Psoas muscle (tissue), 8 donors: ENCODE data around the gene SAPCD2. TPM values are rescaled to one million over a fixed set of nuclear protein-coding genes. Genes with fewer than 3 reads are reported as not detected.

Experiments
- ATAC-seq, 4 donors: fragments of 200-7000 bp; cut with Tn5 transposase; one replicate each; pipeline ENCODE4 v1.9.1; 2020; ENCODE audit warnings: moderate library complexity in 3 of 4, mild to moderate bottlenecking in 2 of 4
- DNase-seq, 2 donors: peaks; one replicate each; pipeline ENCODE4 v3.0.0-alpha.2; 2020
- H3K27ac ChIP-seq: fragments of 200-600 bp; one replicate; pipeline ENCODE4 v1.8.0; 2022
- H3K27me3 ChIP-seq, 3 donors: fragments of 200-600 bp in 1 of 3; one replicate each; pipeline versions ENCODE4 v1.6.1 to v1.8.0; 2013 to 2022; ENCODE audit warnings: low read length in 2 of 3, mild to moderate bottlenecking in 2 of 3, moderate library complexity in 1 of 3; ENCODE audit not compliant: insufficient read depth in 3 of 3
- H3K36me3 ChIP-seq, 2 donors: fragments of 200-600 bp in 1 of 2; one replicate each; pipeline versions ENCODE4 v1.6.1 to v1.8.0; 2013 to 2022; ENCODE audit warnings: low read depth in 1 of 2, mild to moderate bottlenecking in 1 of 2, moderate library complexity in 1 of 2; ENCODE audit not compliant: insufficient read depth in 1 of 2
- H3K4me1 ChIP-seq: fragments of 200-600 bp; one replicate; pipeline ENCODE4 v1.8.0; 2022
- H3K4me3 ChIP-seq: fragments of 200-600 bp; one replicate; pipeline ENCODE4 v1.8.0; 2022; ENCODE audit warnings: mild to moderate bottlenecking
- H3K9me3 ChIP-seq: fragments of 200-600 bp; one replicate; pipeline ENCODE4 v1.8.0; 2022
- CTCF ChIP-seq: fragments of 200-600 bp; IDR thresholded peaks from one replicate; pipeline ENCODE4 v1.8.0; 2022; ENCODE audit warnings: antibody characterized with exemption
- WGBS, 3 donors: extraction: QIAGEN DNeasy Blood & Tissue Kit; methylation state at CpG; one replicate each; pipeline versions ENCODE4 v1.1.6 to v1.1.7; 2013; 5-methylcytosine and 5-hydroxymethylcytosine counted together
- intact Hi-C, 2 donors: fragments of 100-400 bp; cut with DNase I; formaldehyde crosslinking; loops; one replicate each; pipeline versions ENCODE4 v1.11.0 to v1.14.2; 2022
- polyA plus RNA-seq, 3 donors: library from polyadenylated mRNA; stranded (reverse); fragments of 200-250 nt; gene quantifications; one replicate each; pipeline ENCODE4 v1.2.3, GENCODE V29; 2013
- total RNA-seq, 4 donors: library from RNA; stranded (reverse); fragmentation: NEBNext Ultra II Directional in 2 of 4; extraction: Animal tissue kit (Norgen Biotek cat#: 25700) in 2 of 4; gene quantifications; one replicate each; pipeline versions ENCODE4 v1.2.1 to v1.2.4, GENCODE V29; 2021 to 2023
- donor health status: healthy with polysubstance abuse.
- donor health status: DM: no; HTN: no; CAD: no; lungs with moderate emphysema.
- donor health status: Bipolar disorder and iron deficiency.
- donor health status: healthy.
- donor health status: DM: yes; HTN: yes; CAD: no.
- donor health status: DM: no; HTN: no; CAD: no.
- donor health status: DM: no; HTN: no; CAD: no.
- donor health status: DM: yes; HTN: yes; CAD: no.

SAPCD2 gene
- total and polyA plus RNA-seq, 7 donors, result 0.10 to 0.22 (median 0.15) TPM; not detected in 1

GRCh38 chr9:137058521-137059234 lies 11.7 kb downstream of the SAPCD2 start:
- WGBS, 3 donors, result 66 to 77% (median 67%) methylated on average over 9 of the region's 9 CpGs
- no peak for ATAC-seq

GRCh38 chr9:137057545-137057944 lies 12.8 kb downstream of the SAPCD2 start:
- DNase-seq, result no peak
- intact Hi-C loops, result no loop called here
- Histone ChIP-seq H3K9me3 (no peaks in the 10 kb centered on the region), H3K36me3 (no peaks in the 10 kb centered on the region), H3K4me3 (no peak overlapping the region), H3K4me1 (peaks cover 9% of the 10 kb centered on the region), H3K27ac (no peak overlapping the region), H3K27me3 (peaks cover 0 to 43% (median 19%) of the 10 kb centered on the region in 3 donors)
- ATAC-seq, result no peak
- WGBS, 3 donors, result 22 to 43% (median 24%) methylated on average over 16 of the region's 16 CpGs
- no peak for TF ChIP-seq CTCF

More at GRCh38 chr9:137058521-137059234, 11.7 kb downstream of the SAPCD2 start:
- no peak for TF ChIP-seq CTCF
- H3K4me1 ChIP-seq, result peaks cover under 1% of the 10 kb centered on the region
- intact Hi-C loops, result no loop called here
- peaks cover 0 to 33% (median 10%) of the 10 kb centered on the region in 3 donors for H3K27me3 ChIP-seq
- H3K4me3 ChIP-seq, result no peak overlapping the region
- no peaks in the 10 kb centered on the region for H3K36me3 ChIP-seq
- no peak for DNase-seq
- H3K9me3 ChIP-seq, result no peaks in the 10 kb centered on the region
- H3K27ac ChIP-seq, result no peak overlapping the region

- H3K4me1 ChIP-seq, result peaks cover 9% of the 10 kb centered on the region
Measured at GRCh38 chr9:137056739-137057415, 13.5 kb downstream of the SAPCD2 start.

More at GRCh38 chr9:137056739-137057415, 13.5 kb downstream of the SAPCD2 start:
- intact Hi-C loops, result no loop called here
- Histone ChIP-seq H3K9me3 (no peaks in the 10 kb centered on the region), H3K4me3 (no peak overlapping the region), H3K36me3 (no peaks in the 10 kb centered on the region), H3K27ac (no peak overlapping the region), H3K27me3 (peaks cover 0 to 48% (median 24%) of the 10 kb centered on the region in 3 donors)
- ATAC-seq (no peak), DNase-seq (no peak)
- WGBS, 3 donors, result 52 to 65% (median 53%) methylated on average over 17 of the region's 17 CpGs
- no peak for TF ChIP-seq CTCF
